Stromal cell of bone marrow (primary cell): ENCODE data around the gene TYW1.
"Not testable (repeated sequence)": the region's sequence is repeated elsewhere in the genome, so short reads cannot be mapped to it uniquely, and the experiment has no call there.

Experiments
- DNase-seq: peaks from one replicate; pipeline ENCODE4 v3.0.0-alpha.2; 2012; ENCODE audit warnings: low read depth

The TYW1 gene

GRCh38 chr7:67046819-67047218 is 50.2 kb downstream of the TYW1 start:
- DNase-seq, result not testable (repeated sequence)

GRCh38 chr7:67049908-67050307 is 53.3 kb downstream of the TYW1 start:
- DNase-seq, result not testable (repeated sequence)

- DNase-seq, result not testable (repeated sequence)
Observed at GRCh38 chr7:67052161-67052560, 55.5 kb downstream of the TYW1 start.

- no peak for DNase-seq
Observed at GRCh38 chr7:67056683-67057082, 60.0 kb downstream of the TYW1 start.

DNA sequence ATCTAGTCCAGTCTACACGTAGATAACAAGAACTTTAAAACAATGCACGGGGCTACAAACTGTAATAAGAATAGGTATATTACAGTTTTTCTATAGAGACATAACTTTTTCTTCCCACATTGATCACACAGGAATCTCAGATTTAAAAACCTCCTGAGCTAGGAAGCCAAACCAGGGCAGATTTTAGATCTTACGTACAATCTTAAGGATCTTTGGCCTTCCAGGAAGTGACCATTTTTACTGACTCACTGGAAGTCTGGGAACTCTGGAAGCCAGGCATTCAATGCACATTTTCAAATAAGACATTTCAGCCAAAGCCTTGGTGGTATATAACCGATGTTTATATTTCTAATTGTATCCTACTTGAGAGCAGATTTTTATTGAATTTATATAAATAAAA is 64.7 kb downstream of the TYW1 start:
- DNase-seq, result not testable (repeated sequence)

DNA sequence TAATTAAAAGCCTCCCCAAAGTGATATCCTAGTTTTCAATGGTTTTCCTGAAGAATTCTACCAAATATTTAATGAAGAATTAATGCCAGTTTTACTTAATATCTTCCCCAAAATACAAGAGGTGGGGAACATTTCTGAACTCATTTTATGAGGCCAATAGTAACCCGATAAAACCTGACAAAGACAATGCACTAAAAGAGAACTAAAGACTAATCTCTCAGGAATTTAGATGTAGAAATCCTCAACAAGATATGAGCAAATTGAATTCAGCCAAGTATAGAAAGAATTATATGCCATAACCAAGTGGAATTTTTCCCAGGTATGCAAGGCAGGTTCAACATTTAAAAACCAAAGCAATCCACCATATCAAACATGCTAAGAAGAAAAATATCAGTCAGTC is 66.2 kb downstream of the TYW1 start:
- not testable (repeated sequence) for DNase-seq

DNA sequence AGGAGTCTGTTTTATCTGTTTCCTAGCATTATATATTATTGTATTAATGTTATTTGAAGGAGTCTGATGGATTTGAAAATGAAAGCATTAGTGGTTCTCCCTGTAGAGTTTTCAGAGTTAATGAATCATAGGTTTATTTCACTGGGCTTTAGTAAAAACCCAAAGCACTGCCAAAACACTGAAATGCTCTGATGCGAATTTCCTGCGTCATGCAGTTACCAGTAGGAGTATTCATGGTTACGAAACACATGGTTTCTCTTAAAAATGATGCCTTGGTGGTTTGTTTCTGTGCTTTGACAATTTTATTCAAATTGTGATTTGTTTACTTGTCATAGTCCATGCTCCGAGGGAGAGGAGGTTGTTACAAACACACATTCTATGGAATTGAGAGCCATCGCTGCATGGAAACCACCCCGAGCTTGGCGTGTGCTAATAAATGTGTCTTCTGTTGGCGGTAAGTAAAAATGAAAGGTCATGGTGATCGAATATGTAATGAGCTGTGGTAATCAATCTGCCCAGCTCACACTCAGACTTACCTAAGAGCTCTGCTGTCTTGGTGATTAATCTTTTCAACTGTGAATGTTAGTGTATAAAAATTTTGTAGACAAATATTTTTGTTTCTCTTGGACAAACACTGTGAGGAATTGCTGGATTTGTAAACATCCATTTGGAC is 70.5 kb downstream of the TYW1 start:
- DNase-seq, result peak; percentile 93

- not testable (repeated sequence) for DNase-seq
Observed at GRCh38 chr7:67076120-67076519, 79.5 kb downstream of the TYW1 start.

DNA sequence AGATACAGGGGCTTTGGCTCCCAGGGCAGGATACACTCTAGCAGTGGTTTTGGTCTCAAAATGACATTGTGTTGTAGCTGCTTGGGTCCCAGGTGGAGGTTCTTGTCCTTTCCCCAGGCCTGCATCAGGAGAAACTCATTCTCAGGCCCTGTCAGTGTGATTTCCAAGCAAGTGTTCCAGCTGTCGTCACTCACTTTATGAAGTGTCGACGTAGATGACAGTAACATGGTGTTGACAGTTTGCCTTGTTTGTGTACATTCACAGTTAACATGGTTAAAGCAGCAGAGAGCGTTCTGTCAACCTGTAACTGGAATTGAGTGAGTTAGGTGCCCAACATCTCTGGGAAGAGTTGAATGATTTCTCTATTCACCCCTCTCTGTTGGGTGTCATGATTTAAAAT is 86.2 kb downstream of the TYW1 start:
- not testable (repeated sequence) for DNase-seq

DNA sequence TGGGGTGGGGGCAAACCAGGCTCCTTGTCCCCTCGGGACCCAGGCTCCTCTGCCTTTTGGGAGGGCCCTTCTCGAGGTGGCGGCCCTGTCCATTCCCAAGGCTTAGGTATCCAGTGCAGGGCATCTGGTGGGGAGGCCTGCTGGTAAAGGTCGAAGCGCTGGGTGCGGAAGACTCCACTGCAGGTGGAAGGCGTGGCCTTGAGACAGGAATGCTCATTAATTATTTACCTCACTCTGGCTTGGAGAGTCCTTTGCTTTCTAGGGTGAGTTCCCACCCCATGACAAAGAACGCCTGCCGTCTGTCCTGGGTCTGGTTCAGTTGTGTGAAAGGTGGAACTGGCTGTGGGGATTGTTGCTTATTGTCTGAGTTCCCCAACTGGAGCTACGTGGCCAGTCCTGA is 92.6 kb downstream of the TYW1 start:
- not testable (repeated sequence) for DNase-seq

DNA sequence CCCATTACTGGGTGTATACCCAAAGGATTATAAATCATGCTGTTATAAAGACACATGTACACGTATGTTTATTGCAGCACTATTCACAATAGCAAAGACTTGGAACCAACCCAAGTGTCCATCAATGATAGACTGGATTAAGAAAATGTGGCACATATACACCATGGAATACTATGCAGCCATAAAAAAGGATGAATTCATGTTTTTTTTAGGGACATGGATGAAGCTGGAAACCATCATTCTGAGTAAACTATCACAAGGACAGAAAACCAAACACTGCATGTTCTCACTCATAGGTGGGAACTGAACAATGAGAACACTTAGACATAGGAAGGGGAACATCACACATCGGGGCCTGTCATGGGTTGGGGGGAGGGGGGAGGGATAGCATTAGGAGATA is 94.4 kb downstream of the TYW1 start:
- DNase-seq, result not testable (repeated sequence)

DNA sequence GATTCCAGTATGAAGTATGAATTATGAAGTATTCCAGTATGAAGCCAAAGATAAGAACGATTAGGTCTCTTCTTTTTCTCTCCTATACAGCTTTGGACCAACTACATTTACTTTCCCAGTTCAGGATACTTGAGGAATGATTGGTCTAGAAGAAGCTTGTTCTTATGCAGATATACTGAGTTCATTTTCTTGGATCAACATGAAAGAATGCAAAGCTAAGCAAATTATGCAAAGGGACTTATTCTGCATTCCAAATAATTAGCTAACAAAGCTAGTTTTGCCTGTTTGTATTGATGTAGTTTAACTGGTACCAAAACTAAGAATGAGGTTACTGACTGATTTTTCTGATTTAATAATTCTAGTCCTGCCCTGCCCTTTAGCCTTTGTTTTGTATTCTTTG is 101.4 kb downstream of the TYW1 start:
- not testable (repeated sequence) for DNase-seq

GRCh38 chr7:67099406-67099805 is 102.8 kb downstream of the TYW1 start:
- not testable (repeated sequence) for DNase-seq

- not testable (repeated sequence) for DNase-seq
Observed at GRCh38 chr7:67100038-67100437, 103.4 kb downstream of the TYW1 start.

- no peak for DNase-seq
Observed at GRCh38 chr7:67100956-67101361, 104.3 kb downstream of the TYW1 start.

- DNase-seq, result not testable (repeated sequence)
Observed at GRCh38 chr7:67104937-67105336, 108.3 kb downstream of the TYW1 start.

DNA sequence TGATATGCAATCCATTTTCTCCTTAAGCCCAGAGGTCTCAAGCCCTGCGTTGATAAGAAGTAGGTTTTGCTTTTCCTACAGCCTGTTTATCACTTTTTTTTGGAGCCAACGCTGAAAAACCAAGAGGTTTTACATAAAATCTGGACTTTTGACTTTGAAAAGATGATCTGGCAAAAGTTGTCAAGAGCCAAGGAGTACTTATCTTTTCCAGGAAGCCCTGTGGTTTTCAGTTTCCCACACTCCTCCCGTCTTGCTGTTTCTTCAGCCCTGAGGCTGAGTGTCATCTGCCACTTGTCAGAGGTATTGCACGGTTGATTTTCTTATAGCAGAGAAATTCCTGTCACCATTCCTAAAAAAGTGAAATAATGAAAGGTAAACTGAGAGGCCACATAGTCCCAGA is 108.7 kb downstream of the TYW1 start:
- DNase-seq, result peak; percentile 25

GRCh38 chr7:67106255-67106654 is 109.6 kb downstream of the TYW1 start:
- DNase-seq, result not testable (repeated sequence)

- DNase-seq, result not testable (repeated sequence)
Observed at GRCh38 chr7:67111342-67111741, 114.7 kb downstream of the TYW1 start.

- not testable (repeated sequence) for DNase-seq
Observed at GRCh38 chr7:67114483-67115246, 118.0 kb downstream of the TYW1 start.

- not testable (repeated sequence) for DNase-seq
Observed at GRCh38 chr7:67120491-67120890, 123.9 kb downstream of the TYW1 start.

GRCh38 chr7:67128257-67128656 is 131.6 kb downstream of the TYW1 start:
- DNase-seq, result not testable (repeated sequence)

DNA sequence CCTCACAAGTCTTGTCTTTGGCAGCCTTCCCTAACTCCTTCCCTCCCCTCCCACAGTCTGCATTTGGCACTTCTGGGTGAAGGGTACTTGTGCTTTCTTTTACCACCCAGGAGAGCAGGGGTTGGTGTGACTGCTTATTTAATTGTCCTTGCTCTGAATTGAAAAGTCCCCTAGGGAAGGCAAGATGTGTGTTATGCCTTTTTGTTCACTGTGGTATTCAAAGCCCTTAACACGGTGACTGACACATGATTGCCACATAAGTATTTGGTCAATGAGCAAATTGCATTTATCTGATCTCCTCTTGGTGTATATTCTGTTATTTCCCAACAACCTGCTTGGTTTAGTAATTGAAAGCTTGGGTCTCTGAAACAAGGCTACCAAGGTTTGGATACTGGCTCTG is 134.1 kb downstream of the TYW1 start:
- not testable (repeated sequence) for DNase-seq
